ENCODE data around the gene CORO2A. TPM values are rescaled to one million over a fixed set of nuclear protein-coding genes. Genes with fewer than 3 reads are reported as not detected.

CORO2A gene
- total and polyA plus RNA-seq, 10 of the 15 experiments (the other 5 are each of a cell fraction or from before 2014, with no cell fraction given), result 1.0 to 5.3 (median 3.5) TPM

DNA sequence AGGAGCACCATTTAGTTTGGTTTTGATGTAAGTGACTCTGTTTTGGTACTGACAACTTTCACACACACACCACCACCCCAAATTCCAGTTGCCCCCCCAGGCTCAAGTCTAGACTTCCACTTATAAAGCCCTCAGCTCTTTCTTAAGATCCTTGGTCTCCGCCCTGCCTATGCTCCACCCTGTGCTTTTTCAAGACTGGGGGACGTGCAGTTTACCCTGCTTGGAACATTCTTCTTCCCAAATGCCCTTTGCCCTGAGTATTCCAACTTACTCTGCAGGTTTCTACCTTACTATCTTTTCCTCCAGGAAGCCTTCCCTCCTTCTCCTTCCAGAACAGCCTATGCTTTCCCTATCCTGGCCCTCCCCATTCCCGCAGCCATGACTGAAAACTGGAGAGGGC lies 72.0 kb downstream of the CORO2A start:
- Histone ChIP-seq H3K9ac (ENCODE audit: control insufficient read depth, insufficient read depth, low read length) (no peak overlapping the region), H3K4me3 (no peak overlapping the region), H3K4me2 (ENCODE audit: control insufficient read depth, insufficient read depth) (no peak overlapping the region), H3K27ac (ENCODE audit: control insufficient read depth, insufficient read depth) (no peak overlapping the region), H3K27me3 (replicated peaks in 1 of 2; ENCODE audit: control insufficient read depth in 2 of 2, insufficient read depth in 2 of 2, low read length in 1 of 2) (no peaks in the 10 kb centered on the region), H3K9me3 (replicated peaks; ENCODE audit: control insufficient read depth, insufficient read depth, low read length) (no peaks in the 10 kb centered on the region), H3K36me3 (ENCODE audit: control insufficient read depth in 2 of 2, insufficient read depth in 2 of 2, low read length in 1 of 2) (peaks cover 0 to 6% of the 10 kb centered on the region in 2 experiments; a peak in 2 of 4 replicates), H3K79me2 (ENCODE audit: control insufficient read depth, insufficient read depth, low read length) (peaks cover 23% of the 10 kb centered on the region), H2AFZ (ENCODE audit: control insufficient read depth, low read depth, low read length) (no peak overlapping the region), H3K4me1 (ENCODE audit: control insufficient read depth, insufficient read depth, low read length) (peaks cover 23% of the 10 kb centered on the region), H4K20me1 (ENCODE audit: control insufficient read depth, insufficient read depth) (no peaks in the 10 kb centered on the region)
- no peak for DNase-seq (ENCODE audit: low read depth, low spot score)
- intact Hi-C loops (cut with micrococcal nuclease; ENCODE audit: unreplicated experiment) (no loop called here), in situ Hi-C loops (cut with MboI) (no loop called here)
- ATAC-seq, result no peak
- SMC1A ChIA-PET (ENCODE audit: uncharacterized antibody, unreplicated experiment), result interaction anchor here (0.8 to 2.8 kb wide), 8 partner anchors 8 to 136 kb away, joined by 3 to 22 read pairs (median 4); partner anchors contain the start of gene TBC1D2
- BruUV-seq (replicated peaks), result no TSS peak
- 88% methylated on average over 3 of the region's 3 CpGs for WGBS (ENCODE audit: insufficient coverage, insufficient replicate concordance, low lambda C conversion rate, missing lambda C conversion rate)
- TF ChIP-seq ZNF207 (IDR thresholded peaks at IDR 0.05; ENCODE audit: borderline replicate concordance) (no peak), TBL1XR1 (IDR thresholded peaks at IDR 0.05; ENCODE audit: low read depth, low read length) (no peak), BCL11A (IDR thresholded peaks at IDR 0.05; ENCODE audit: low read depth, low read length) (no peak), POLR2AphosphoS5 (IDR thresholded peaks at IDR 0.05; ENCODE audit: low read length) (no peak), KLF5 (IDR thresholded peaks at IDR 0.05; ENCODE audit: partially characterized antibody) (no peak), EED (IDR thresholded peaks at IDR 0.05; ENCODE audit: low read depth) (no peak), NFIC (IDR thresholded peaks at IDR 0.05; ENCODE audit: low read depth, low read length) (no peak), NR2C2 (IDR thresholded peaks at IDR 0.05; ENCODE audit: borderline replicate concordance, control insufficient read depth, insufficient read length, low read depth) (no peak), CBX5 (IDR thresholded peaks at IDR 0.05; ENCODE audit: low read depth) (no peak), DPF2 (IDR thresholded peaks at IDR 0.05) (no peak), NRF1 (conservative IDR thresholded peaks at IDR 0.05; ENCODE audit: low read depth, low read length) (no peak)
- FAIRE-seq, result no peak
- RAD21 ChIA-PET (ENCODE audit: unreplicated experiment), result interaction anchor here (1.7 to 3.1 kb wide), 3 partner anchors 17 to 46 kb away, joined by 7 to 20 read pairs (median 8); no protein-coding TSS in a partner anchor
- CTCF ChIA-PET, result interaction anchor here (1.0 to 2.4 kb wide), 9 partner anchors 12 to 143 kb away, joined by 3 to 13 read pairs (median 4); no protein-coding TSS in a partner anchor
- POLR2A ChIA-PET, result no interaction called here
